Aorta (tissue), 5 donors: ENCODE data around the gene KRT80. TPM values are rescaled to one million over a fixed set of nuclear protein-coding genes. Genes with fewer than 3 reads are reported as not detected.

Experiments used
- ATAC-seq: fragments of 200-7000 bp; cut with Tn5 transposase; one replicate; pipeline ENCODE4 v1.9.1; 2022; ENCODE audit warnings: moderate library complexity; ENCODE audit not compliant: low FRiP score
- DNase-seq, 2 donors: peaks; one replicate each; pipeline ENCODE4 v3.0.0-alpha.2; 2020
- H3K27ac ChIP-seq, 2 donors: one replicate each; pipeline ENCODE4 v1.5.1; 2013; ENCODE audit warnings: low read length in 2 of 2, mild to moderate bottlenecking in 2 of 2, moderate library complexity in 2 of 2, control low read depth in 1 of 2, inconsistent platforms in 1 of 2, low read depth in 1 of 2
- H3K27me3 ChIP-seq, 2 donors: one replicate each; pipeline ENCODE4 v1.6.1; 2013; ENCODE audit warnings: control low read depth in 1 of 2, low read length in 1 of 2, mild to moderate bottlenecking in 1 of 2, moderate library complexity in 1 of 2; ENCODE audit not compliant: insufficient read depth in 2 of 2, control insufficient read depth in 1 of 2
- H3K36me3 ChIP-seq, 2 donors: one replicate each; pipeline ENCODE4 v1.6.1; 2013; ENCODE audit warnings: control low read depth in 1 of 2, low read length in 1 of 2, mild to moderate bottlenecking in 1 of 2; ENCODE audit not compliant: insufficient read depth in 2 of 2, control insufficient read depth in 1 of 2
- H3K4me1 ChIP-seq, 2 donors: one replicate each; pipeline ENCODE4 v1.6.1; 2013; ENCODE audit warnings: low read length in 2 of 2, control low read depth in 1 of 2, mild to moderate bottlenecking in 1 of 2, moderate library complexity in 1 of 2; ENCODE audit not compliant: insufficient read depth in 2 of 2, control insufficient read depth in 1 of 2
- H3K4me3 ChIP-seq, 2 donors: one replicate each; pipeline ENCODE4 v1.5.1; 2013; ENCODE audit warnings: low read length in 2 of 2, control low read depth in 1 of 2, mild to moderate bottlenecking in 1 of 2
- H3K9me3 ChIP-seq: one replicate; pipeline ENCODE4 v1.6.1; 2013; ENCODE audit warnings: mild to moderate bottlenecking, low read length; ENCODE audit not compliant: control insufficient read depth
- WGBS, 2 donors: extraction: QIAGEN DNeasy Blood & Tissue Kit; methylation state at CpG; one replicate each; pipeline ENCODE4 v1.1.7; 2013; 5-methylcytosine and 5-hydroxymethylcytosine counted together
- intact Hi-C, 2 donors: fragments of 100-400 bp; cut with DNase I; formaldehyde crosslinking; loops; one replicate each; pipeline versions ENCODE4 v1.14.2 to v1.15.0; 2022
- polyA plus RNA-seq, 2 donors: library from polyadenylated mRNA; stranded (reverse); fragments of 200-250 nt; gene quantifications; one replicate each; pipeline ENCODE4 v1.2.3, GENCODE V29; 2013
- total RNA-seq, 2 donors: library from RNA; stranded (reverse); fragmentation: NEBNext Ultra II Directional; extraction: Animal tissue kit (Norgen Biotek cat#: 25700); gene quantifications; one replicate each; pipeline ENCODE4 v1.2.1, GENCODE V29; 2021
- donor health status: healthy with polysubstance abuse.
- donor health status: Bipolar disorder and iron deficiency.
- donor health status: DM: no; HTN: no; CAD: no.
- donor health status: DM: no; HTN: no; CAD: no.
- donor health status: DM: yes; HTN: yes; CAD: no.

The KRT80 gene
- total and polyA plus RNA-seq, 4 donors: 0.12 to 0.71 (median 0.20) TPM; not detected in 1

- peak; percentile 53 for ATAC-seq
- H3K27ac ChIP-seq: peak overlapping the region in 1 of 2 donors; percentile 95
- intact Hi-C loops: loop anchor here in 1 of 2 donors (5.0 kb wide), 1 partner anchor 47 kb away; no protein-coding TSS in a partner anchor
These were observed 38.8 kb upstream of the KRT80 start for GRCh38 chr12:52230364-52231281.

GRCh38 chr12:52229836-52230343 is 38.1 kb upstream of the KRT80 start:
- DNase-seq (no peak), ATAC-seq (no peak)
- H3K36me3 ChIP-seq: no peaks in the 10 kb centered on the region
- H3K27me3 ChIP-seq: no peaks in the 10 kb centered on the region
- no peak overlapping the region for H3K4me3 ChIP-seq
- peaks cover 0 to 4% of the 10 kb centered on the region in 2 donors for H3K4me1 ChIP-seq
- WGBS, 2 donors: 90 to 91% methylated on average over 2 of the region's 2 CpGs
- H3K27ac ChIP-seq: peak overlapping the region in 1 of 2 donors; percentile 82
- intact Hi-C loops: loop anchor here (5.0 kb wide), 2 partner anchors 47 to 97 kb away; no protein-coding TSS in a partner anchor
- no peaks in the 10 kb centered on the region for H3K9me3 ChIP-seq

More at GRCh38 chr12:52230364-52231281, 38.8 kb upstream of the KRT80 start:
- Histone ChIP-seq H3K4me1 (peaks cover 0 to 4% of the 10 kb centered on the region in 2 donors), H3K36me3 (no peaks in the 10 kb centered on the region), H3K4me3 (no peak overlapping the region), H3K9me3 (no peaks in the 10 kb centered on the region), H3K27me3 (no peaks in the 10 kb centered on the region)
- DNase-seq: peak in 1 of 2 donors; percentile 77
- 8 to 12% methylated on average over 8 of the region's 8 CpGs for WGBS, 2 donors

- H3K27me3 ChIP-seq: no peaks in the 10 kb centered on the region
- peaks cover 0 to 4% of the 10 kb centered on the region in 2 donors for H3K4me1 ChIP-seq
- H3K4me3 ChIP-seq: no peak overlapping the region
- whole genome bisulfite sequencing, 2 donors: 97 to 98% methylated on average over 6 of the region's 6 CpGs
- intact Hi-C loops: loop anchor here (5.0 kb wide), 2 partner anchors 48 to 98 kb away; no protein-coding TSS in a partner anchor
- ATAC-seq (no peak), DNase-seq (no peak)
- H3K36me3 ChIP-seq: no peaks in the 10 kb centered on the region
- no peaks in the 10 kb centered on the region for H3K9me3 ChIP-seq
- H3K27ac ChIP-seq: peak overlapping the region in 1 of 2 donors; percentile 3
These were observed 37.1 kb upstream of the KRT80 start for GRCh38 chr12:52228931-52229330.

GRCh38 chr12:52228366-52228765 is 36.6 kb upstream of the KRT80 start:
- no peak for ATAC-seq
- 51 to 83% methylated on average over 3 of the region's 3 CpGs for WGBS, 2 donors
- H3K4me1 ChIP-seq: peaks cover 0 to 4% of the 10 kb centered on the region in 2 donors

GRCh38 chr12:52227606-52228166 is 35.9 kb upstream of the KRT80 start:
- intact Hi-C loops: loop anchor here (5.0 kb wide), 2 partner anchors 50 to 100 kb away; no protein-coding TSS in a partner anchor
- no peaks in the 10 kb centered on the region for H3K36me3 ChIP-seq
- H3K27ac ChIP-seq: no peak overlapping the region
- 80 to 91% methylated on average over 5 of the region's 5 CpGs for WGBS, 2 donors
- H3K9me3 ChIP-seq: no peaks in the 10 kb centered on the region
- no peak for ATAC-seq
- no peak overlapping the region for H3K4me3 ChIP-seq
- peaks cover 0 to 4% of the 10 kb centered on the region in 2 donors for H3K4me1 ChIP-seq
- DNase-seq: no peak
- no peaks in the 10 kb centered on the region for H3K27me3 ChIP-seq

More at GRCh38 chr12:52228366-52228765, 36.6 kb upstream of the KRT80 start:
- intact Hi-C loops: loop anchor here (5.0 kb wide), 2 partner anchors 49 to 99 kb away; no protein-coding TSS in a partner anchor
- no peaks in the 10 kb centered on the region for H3K27me3 ChIP-seq
- no peaks in the 10 kb centered on the region for H3K36me3 ChIP-seq
- no peaks in the 10 kb centered on the region for H3K9me3 ChIP-seq
- DNase-seq: no peak
- no peak overlapping the region for H3K27ac ChIP-seq
- no peak overlapping the region for H3K4me3 ChIP-seq

- H3K4me1 ChIP-seq: peaks cover 0 to 4% of the 10 kb centered on the region in 2 donors
- no peak for DNase-seq
- H3K27me3 ChIP-seq: no peaks in the 10 kb centered on the region
- H3K4me3 ChIP-seq: no peak overlapping the region
- WGBS, 2 donors: 11 to 25% methylated on average over 4 of the region's 4 CpGs
- H3K9me3 ChIP-seq: no peaks in the 10 kb centered on the region
- intact Hi-C loops: loop anchor here (5.0 kb wide), 2 partner anchors 51 to 101 kb away; no protein-coding TSS in a partner anchor
- no peak for ATAC-seq
- H3K36me3 ChIP-seq: no peaks in the 10 kb centered on the region
- H3K27ac ChIP-seq: peak overlapping the region in 1 of 2 donors; percentile 77
These were observed 34.6 kb upstream of the KRT80 start for GRCh38 chr12:52226446-52226845.

- no peaks in the 10 kb centered on the region for H3K36me3 ChIP-seq
- H3K4me3 ChIP-seq: no peak overlapping the region
- no peaks in the 10 kb centered on the region for H3K27me3 ChIP-seq
- ATAC-seq: no peak
- H3K27ac ChIP-seq: peak overlapping the region; percentile 44 to 89
- no peaks in the 10 kb centered on the region for H3K9me3 ChIP-seq
- intact Hi-C loops: loop anchor here (5.0 kb wide), 2 partner anchors 52 to 102 kb away; no protein-coding TSS in a partner anchor
- DNase-seq: no peak
- H3K4me1 ChIP-seq: peaks cover 0 to 3% of the 10 kb centered on the region in 2 donors
- 85 to 87% methylated on average over 4 of the region's 4 CpGs for WGBS, 2 donors
These were observed 33.9 kb upstream of the KRT80 start for GRCh38 chr12:52225752-52226151.

- DNase-seq (no peak), ATAC-seq (no peak)
- WGBS, 2 donors: 34 to 56% methylated on average over 3 of the region's 3 CpGs
- H3K9me3 ChIP-seq: no peaks in the 10 kb centered on the region
- no peak overlapping the region for H3K4me3 ChIP-seq
- H3K36me3 ChIP-seq: no peaks in the 10 kb centered on the region
- intact Hi-C loops: no loop called here
- no peaks in the 10 kb centered on the region for H3K27me3 ChIP-seq
- H3K4me1 ChIP-seq: peaks cover 0 to 3% of the 10 kb centered on the region in 2 donors
- no peak overlapping the region for H3K27ac ChIP-seq
These were observed 32.3 kb upstream of the KRT80 start for GRCh38 chr12:52224151-52224550.
